NT2/D1 (cell line): Measurements from ENCODE around the gene NYNRIN.

Source experiments
- DNase-seq: peaks from one replicate; pipeline ENCODE4 v3.0.0-alpha.2; 2011; ENCODE audit warnings: low read depth, low spot score
- H3K27me3 ChIP-seq: 2 replicates; pipeline ENCODE4 v1.6.0; 2011; ENCODE audit warnings: mild to moderate bottlenecking; ENCODE audit not compliant: insufficient read length, insufficient read depth
- H3K36me3 ChIP-seq: 2 replicates; pipeline ENCODE4 v1.6.1; 2011; ENCODE audit warnings: mild to moderate bottlenecking, low read length, mixed read lengths; ENCODE audit not compliant: insufficient read depth, insufficient read length
- H3K4me1 ChIP-seq: 2 replicates; pipeline ENCODE4 v1.5.1; 2011; ENCODE audit not compliant: insufficient read depth, insufficient read length
- H3K4me3 ChIP-seq: 2 replicates; pipeline ENCODE4 v1.5.1; 2011; ENCODE audit warnings: low read depth; ENCODE audit not compliant: insufficient read length
- H3K9ac ChIP-seq: 2 replicates; pipeline ENCODE4 v1.6.0; 2011; ENCODE audit warnings: low read depth; ENCODE audit not compliant: insufficient read length
- H3K9me3 ChIP-seq: 2 replicates; pipeline ENCODE4 v1.5.1; 2011; ENCODE audit warnings: mild to moderate bottlenecking, low read length; ENCODE audit not compliant: insufficient read depth
- SUZ12 ChIP-seq: IDR thresholded peaks from 2 replicates; pipeline ENCODE4 v1.6.1; 2011; ENCODE audit not compliant: insufficient read length, insufficient read depth; ENCODE audit errors: extremely low read depth
- YY1 ChIP-seq: IDR thresholded peaks from 2 replicates; pipeline ENCODE4 v1.6.1; 2011; ENCODE audit not compliant: insufficient read length, insufficient read depth
- ZNF274 ChIP-seq: IDR thresholded peaks from 2 replicates; pipeline ENCODE4 v1.6.1; 2011; ENCODE audit warnings: mild to moderate bottlenecking, low read depth, low read length

NYNRIN gene

GRCh38 chr14:24366721-24367513, 31.9 kb upstream of the NYNRIN start:
- peak; percentile 83 for DNase-seq

DNA sequence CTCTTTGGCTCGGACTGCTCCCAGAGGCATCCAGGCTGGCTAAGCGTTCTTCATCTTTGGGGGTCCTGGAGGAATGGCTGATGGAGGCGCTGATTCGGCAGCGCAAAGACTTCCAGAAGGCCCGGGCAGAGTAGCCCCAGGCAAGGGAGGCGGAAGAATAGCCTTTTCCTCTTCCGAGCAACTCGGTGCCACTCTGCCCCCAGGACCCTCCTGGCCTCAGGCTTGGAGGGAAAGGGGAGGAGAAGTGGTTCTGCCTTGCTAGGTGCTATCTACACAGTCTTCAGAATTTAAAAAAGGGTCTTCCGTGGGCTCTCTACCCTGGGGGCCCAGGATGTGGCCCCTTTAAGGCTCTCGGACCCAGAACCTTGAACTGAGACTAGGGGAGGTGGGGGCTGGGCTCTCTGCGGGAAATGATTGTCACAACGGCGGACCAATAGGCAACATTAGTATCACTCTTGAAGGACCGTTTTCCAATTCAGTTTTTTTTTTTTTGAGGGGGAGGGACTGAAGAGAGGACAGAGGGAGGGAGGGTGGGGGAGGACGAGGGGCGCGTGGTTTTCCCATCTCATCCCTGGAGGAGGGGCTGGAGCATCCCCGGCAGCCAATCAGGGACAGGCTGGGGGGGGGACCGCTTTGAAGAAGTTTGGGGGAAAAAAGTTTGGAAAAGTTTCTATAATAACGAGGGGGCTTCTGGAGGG, 31.1 kb upstream of the NYNRIN start, which contains the start of gene NFATC4:
Gene NFATC4 (plus strand): TSS at position 671 of the 698 bp plus-strand sequence. CDS start 157 bp downstream, outside the sequence.
- peak within 1 kb of the TSS; percentile 47 for H3K4me3 ChIP-seq
- no peaks in the 10 kb centered on the region for H3K9me3 ChIP-seq
- H3K27me3 ChIP-seq, result no peaks in the 10 kb centered on the region
- H3K36me3 ChIP-seq, result peaks cover 3% of the 10 kb centered on the region
- peak; percentile 63 for DNase-seq
- TF ChIP-seq ZNF274 (no peak), YY1 (no peak), SUZ12 (no peak)
- peaks cover 2% of the 10 kb centered on the region for H3K4me1 ChIP-seq
- H3K9ac ChIP-seq, result peak within 1 kb of the TSS; percentile 74

More at GRCh38 chr14:24366721-24367513, 31.9 kb upstream of the NYNRIN start:
- H3K9ac ChIP-seq, result peak overlapping the region; percentile 74
- TF ChIP-seq ZNF274 (no peak), YY1 (no peak), SUZ12 (no peak)
- no peaks in the 10 kb centered on the region for H3K9me3 ChIP-seq
- H3K4me1 ChIP-seq, result peaks cover 2% of the 10 kb centered on the region
- H3K27me3 ChIP-seq, result no peaks in the 10 kb centered on the region
- peak overlapping the region; percentile 47 for H3K4me3 ChIP-seq
- no peaks in the 10 kb centered on the region for H3K36me3 ChIP-seq

DNA sequence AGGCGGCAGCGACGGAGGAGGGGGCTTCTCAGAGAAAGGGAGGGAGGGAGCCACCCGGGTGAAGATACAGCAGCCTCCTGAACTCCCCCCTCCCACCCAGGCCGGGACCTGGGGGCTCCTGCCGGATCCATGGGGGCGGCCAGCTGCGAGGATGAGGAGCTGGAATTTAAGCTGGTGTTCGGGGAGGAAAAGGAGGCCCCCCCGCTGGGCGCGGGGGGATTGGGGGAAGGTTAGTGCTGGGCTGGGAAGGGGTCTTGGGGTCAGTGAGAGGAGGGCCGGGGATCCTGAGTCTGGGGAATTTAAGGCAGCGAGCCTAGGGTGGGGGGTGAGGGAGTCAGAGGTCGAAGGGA, 30.6 kb upstream of the NYNRIN start:
- Histone ChIP-seq H3K9me3 (no peaks in the 10 kb centered on the region), H3K9ac (peak overlapping the region; percentile 74), H3K4me1 (peaks cover 2% of the 10 kb centered on the region), H3K36me3 (peaks cover 7% of the 10 kb centered on the region), H3K27me3 (no peaks in the 10 kb centered on the region), H3K4me3 (peak overlapping the region; percentile 40)
- no peak for DNase-seq
- TF ChIP-seq YY1, result no peak
- no peak for TF ChIP-seq SUZ12

DNA sequence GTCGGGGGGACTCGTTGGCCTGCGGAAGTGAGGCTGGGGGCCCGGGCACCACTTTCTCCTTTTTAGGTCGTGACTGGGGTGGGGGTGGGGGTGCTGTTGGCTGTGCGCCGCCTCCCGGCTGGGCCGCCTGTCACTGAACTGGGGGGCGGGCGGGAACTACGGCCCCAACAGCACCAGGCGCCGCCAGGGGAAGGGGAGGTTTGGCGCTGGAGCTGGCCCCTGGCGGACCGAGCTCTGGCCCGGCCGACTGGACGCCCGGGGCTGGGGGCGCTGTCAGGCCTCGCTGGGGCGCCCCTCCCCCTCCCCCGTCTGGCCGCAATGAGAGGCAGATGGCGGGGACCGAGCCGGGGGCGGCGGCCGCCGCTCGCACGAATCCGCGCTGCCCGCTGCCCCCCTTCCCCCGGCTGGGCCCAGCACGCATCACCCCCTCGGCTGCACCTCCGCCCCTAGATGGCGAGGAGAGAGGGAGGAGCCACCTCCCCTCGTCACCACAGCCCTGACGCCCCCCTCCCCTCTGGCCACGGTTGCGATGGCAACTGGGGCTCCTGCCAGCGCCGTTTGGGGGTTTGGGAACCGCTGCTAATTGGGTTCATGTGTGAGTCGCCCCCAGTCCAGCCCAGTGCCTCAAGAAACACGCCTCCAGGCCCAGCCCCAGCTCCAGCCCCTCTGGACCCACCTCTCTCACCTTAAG, 30.1 kb upstream of the NYNRIN start:
- Histone ChIP-seq H3K9ac (peak overlapping the region; percentile 74), H3K4me1 (peaks cover 2% of the 10 kb centered on the region), H3K36me3 (peaks cover 12% of the 10 kb centered on the region), H3K4me3 (peak overlapping the region; percentile 40), H3K9me3 (no peaks in the 10 kb centered on the region), H3K27me3 (no peaks in the 10 kb centered on the region)
- DNase-seq, result no peak
- TF ChIP-seq SUZ12 (no peak), YY1 (no peak), ZNF274 (no peak)

GRCh38 chr14:24369463-24369862, 29.3 kb upstream of the NYNRIN start:
- Histone ChIP-seq H3K9ac (no peak overlapping the region), H3K4me1 (peaks cover 2% of the 10 kb centered on the region), H3K4me3 (no peak overlapping the region), H3K27me3 (no peaks in the 10 kb centered on the region), H3K9me3 (no peaks in the 10 kb centered on the region), H3K36me3 (peaks cover 15% of the 10 kb centered on the region)
- no peak for TF ChIP-seq ZNF274
- no peak for DNase-seq

GRCh38 chr14:24369907-24370687, 28.7 kb upstream of the NYNRIN start:
- Histone ChIP-seq H3K9ac (no peak overlapping the region), H3K4me3 (no peak overlapping the region), H3K4me1 (peaks cover 2% of the 10 kb centered on the region)

More at GRCh38 chr14:24369907-24370687, 28.7 kb upstream of the NYNRIN start:
- H3K36me3 ChIP-seq, result peaks cover 15% of the 10 kb centered on the region
- no peaks in the 10 kb centered on the region for H3K27me3 ChIP-seq
- TF ChIP-seq ZNF274 (no peak), SUZ12 (no peak), YY1 (no peak)
- no peak for DNase-seq
- H3K9me3 ChIP-seq, result no peaks in the 10 kb centered on the region
